KMS-11 (cell line): ENCODE measurements around the gene PCDHGC5.

Source experiments
- H2AFZ ChIP-seq: fragments of 200-600 bp; sonication (generic); 2 replicates; pipeline ENCODE4 v1.6.1; 2016; ENCODE audit warnings: antibody characterized with exemption, mixed run types, low read depth
- H3K27ac ChIP-seq: fragments of 200-600 bp; sonication (generic); 2 replicates; pipeline ENCODE4 v1.6.1; 2016; ENCODE audit warnings: mild to moderate bottlenecking, mixed run types
- H3K27me3 ChIP-seq: fragments of 200-600 bp; sonication (generic); 2 replicates; pipeline ENCODE4 v1.6.1; 2017; ENCODE audit warnings: mild to moderate bottlenecking, low read depth, mixed run types, moderate library complexity; ENCODE audit not compliant: insufficient read depth
- H3K36me3 ChIP-seq: fragments of 200-600 bp; sonication (generic); 2 replicates; pipeline ENCODE4 v1.6.1; 2017; ENCODE audit warnings: mild to moderate bottlenecking, mixed run types; ENCODE audit not compliant: insufficient read depth
- H3K4me1 ChIP-seq: fragments of 200-600 bp; sonication (generic); 2 replicates; pipeline ENCODE4 v1.6.1; 2016; ENCODE audit warnings: mild to moderate bottlenecking, low read depth, mixed run types; ENCODE audit not compliant: poor library complexity, severe bottlenecking
- H3K4me2 ChIP-seq: fragments of 200-600 bp; sonication (generic); 2 replicates; pipeline ENCODE4 v1.7.0; 2016; ENCODE audit warnings: mild to moderate bottlenecking, mixed run types
- H3K4me3 ChIP-seq: fragments of 200-600 bp; sonication (generic); IDR thresholded peaks from 2 replicates; pipeline ENCODE4 v1.6.1; 2017; ENCODE audit warnings: low read depth, low read length, mixed read lengths; ENCODE audit not compliant: insufficient read depth
- H3K79me2 ChIP-seq: fragments of 200-600 bp; sonication (generic); 2 replicates; pipeline ENCODE4 v1.6.1; 2016; ENCODE audit warnings: low read depth, mixed run types; ENCODE audit not compliant: insufficient read depth
- H3K9ac ChIP-seq: fragments of 200-600 bp; sonication (generic); 2 replicates; pipeline ENCODE4 v1.6.1; 2016; ENCODE audit warnings: mild to moderate bottlenecking, mixed run types
- H4K20me1 ChIP-seq: fragments of 200-600 bp; sonication (generic); 2 replicates; pipeline ENCODE4 v1.6.1; 2016; ENCODE audit warnings: mild to moderate bottlenecking, mixed run types; ENCODE audit not compliant: insufficient read depth
- CTCF ChIP-seq: fragments of 200-600 bp; sonication (generic); conservative IDR thresholded peaks from 2 replicates; pipeline ENCODE4 v1.6.1; 2017; ENCODE audit warnings: low read depth, mild to moderate bottlenecking, antibody characterized with exemption, low read length, moderate library complexity, mixed read lengths

The PCDHGC5 gene

GRCh38 chr5:141495453-141495811 is 6.6 kb downstream of the PCDHGC5 start:
- H3K79me2 ChIP-seq = no peaks in the 10 kb centered on the region
- H3K4me1 ChIP-seq = no peaks in the 10 kb centered on the region
- H2AFZ ChIP-seq = no peak overlapping the region
- TF ChIP-seq CTCF = no peak
- H3K27ac ChIP-seq = no peak overlapping the region
- no peak overlapping the region for H3K9ac ChIP-seq
- no peak overlapping the region for H3K4me2 ChIP-seq
- H3K36me3 ChIP-seq = no peaks in the 10 kb centered on the region
- H4K20me1 ChIP-seq = no peaks in the 10 kb centered on the region
- H3K27me3 ChIP-seq = no peaks in the 10 kb centered on the region
- H3K4me3 ChIP-seq = no peak overlapping the region

- H3K27me3 ChIP-seq = no peaks in the 10 kb centered on the region
- no peak overlapping the region for H3K27ac ChIP-seq
- H3K4me2 ChIP-seq = no peak overlapping the region
- TF ChIP-seq CTCF = no peak
- H3K9ac ChIP-seq = no peak overlapping the region
- no peaks in the 10 kb centered on the region for H3K4me1 ChIP-seq
- H3K4me3 ChIP-seq = no peak overlapping the region
- no peaks in the 10 kb centered on the region for H3K36me3 ChIP-seq
- no peaks in the 10 kb centered on the region for H4K20me1 ChIP-seq
- no peaks in the 10 kb centered on the region for H3K79me2 ChIP-seq
- no peak overlapping the region for H2AFZ ChIP-seq
Observed at GRCh38 chr5:141496038-141496437, 7.2 kb downstream of the PCDHGC5 start.

GRCh38 chr5:141501761-141502160 is 12.9 kb downstream of the PCDHGC5 start:
- Histone ChIP-seq H3K27ac (no peak overlapping the region), H3K36me3 (no peaks in the 10 kb centered on the region), H3K4me1 (no peaks in the 10 kb centered on the region), H3K9ac (no peak overlapping the region), H3K4me2 (no peak overlapping the region), H4K20me1 (no peaks in the 10 kb centered on the region), H3K27me3 (no peaks in the 10 kb centered on the region), H3K4me3 (no peak overlapping the region), H3K79me2 (no peaks in the 10 kb centered on the region), H2AFZ (no peak overlapping the region)
- TF ChIP-seq CTCF = no peak

- no peaks in the 10 kb centered on the region for H3K36me3 ChIP-seq
- no peak overlapping the region for H3K27ac ChIP-seq
- H4K20me1 ChIP-seq = no peaks in the 10 kb centered on the region
- H2AFZ ChIP-seq = no peak overlapping the region
- H3K4me1 ChIP-seq = no peaks in the 10 kb centered on the region
- H3K4me3 ChIP-seq = no peak overlapping the region
- no peak overlapping the region for H3K9ac ChIP-seq
- no peak overlapping the region for H3K4me2 ChIP-seq
- H3K79me2 ChIP-seq = no peaks in the 10 kb centered on the region
- no peaks in the 10 kb centered on the region for H3K27me3 ChIP-seq
- no peak for TF ChIP-seq CTCF
Observed at GRCh38 chr5:141503681-141504080, 14.8 kb downstream of the PCDHGC5 start.

GRCh38 chr5:141504216-141504615 is 15.3 kb downstream of the PCDHGC5 start:
- Histone ChIP-seq H3K9ac (no peak overlapping the region), H3K79me2 (no peaks in the 10 kb centered on the region), H2AFZ (no peak overlapping the region), H3K4me1 (no peaks in the 10 kb centered on the region), H3K4me3 (no peak overlapping the region), H3K27me3 (no peaks in the 10 kb centered on the region), H3K27ac (no peak overlapping the region), H3K4me2 (no peak overlapping the region), H3K36me3 (no peaks in the 10 kb centered on the region), H4K20me1 (no peaks in the 10 kb centered on the region)
- TF ChIP-seq CTCF = no peak
